ENCODE data around the gene AFF3. TPM values are rescaled to one million over a fixed set of nuclear protein-coding genes. Genes with fewer than 3 reads are reported as not detected.

AFF3 gene
- total RNA-seq, 3 donors from 2014 or later = 4.2 to 56.6 (median 5.2) TPM

- no peaks in the 10 kb centered on the region for H3K4me1 ChIP-seq (ENCODE audit: low read depth)
- H3K36me3 ChIP-seq (ENCODE audit: low read depth) = no peaks in the 10 kb centered on the region
- TF ChIP-seq CTCF (IDR thresholded peaks at IDR 0.05) = no peak
- intact Hi-C loops (cut with DNase I, micrococcal nuclease) = no loop called here
- DNase-seq (no peak), ATAC-seq (no peak)
- H3K4me3 ChIP-seq = no peak overlapping the region
- H3K9me3 ChIP-seq = no peaks in the 10 kb centered on the region
Observed at GRCh38 chr2:99981840-99982239, 160.6 kb downstream of the AFF3 start.

- no peak overlapping the region for H3K4me3 ChIP-seq
Observed at GRCh38 chr2:99980176-99980575, 162.2 kb downstream of the AFF3 start.

GRCh38 chr2:99977966-99978365 lies 164.4 kb downstream of the AFF3 start:
- no peaks in the 10 kb centered on the region for H3K4me1 ChIP-seq (ENCODE audit: low read depth)
- no peak for ATAC-seq
- TF ChIP-seq CTCF (IDR thresholded peaks at IDR 0.05) = no peak
- H3K36me3 ChIP-seq (ENCODE audit: low read depth) = no peaks in the 10 kb centered on the region
- intact Hi-C loops (cut with DNase I, micrococcal nuclease) = no loop called here
- no peaks in the 10 kb centered on the region for H3K9me3 ChIP-seq
- DNase-seq = no peak
- H3K4me3 ChIP-seq = no peak overlapping the region

More at GRCh38 chr2:99980176-99980575, 162.2 kb downstream of the AFF3 start:
- intact Hi-C loops (cut with DNase I, micrococcal nuclease) = no loop called here
- ATAC-seq (no peak), DNase-seq (no peak)
- TF ChIP-seq CTCF (IDR thresholded peaks at IDR 0.05) = no peak
- no peaks in the 10 kb centered on the region for H3K4me1 ChIP-seq (ENCODE audit: low read depth)
- H3K9me3 ChIP-seq = no peaks in the 10 kb centered on the region
- no peaks in the 10 kb centered on the region for H3K36me3 ChIP-seq (ENCODE audit: low read depth)

GRCh38 chr2:99975386-99975785 lies 167.0 kb downstream of the AFF3 start:
- Histone ChIP-seq H3K36me3 (ENCODE audit: low read depth) (no peaks in the 10 kb centered on the region), H3K4me1 (ENCODE audit: low read depth) (no peaks in the 10 kb centered on the region), H3K9me3 (no peaks in the 10 kb centered on the region), H3K4me3 (no peak overlapping the region)
- DNase-seq (no peak), ATAC-seq (no peak)
- intact Hi-C loops (cut with DNase I, micrococcal nuclease) = no loop called here
- TF ChIP-seq CTCF (IDR thresholded peaks at IDR 0.05) = no peak

GRCh38 chr2:99974682-99975375 lies 167.6 kb downstream of the AFF3 start:
- H3K9me3 ChIP-seq = no peaks in the 10 kb centered on the region
- TF ChIP-seq CTCF (IDR thresholded peaks at IDR 0.05) = no peak
- no peak overlapping the region for H3K4me3 ChIP-seq
- H3K36me3 ChIP-seq (ENCODE audit: low read depth) = no peaks in the 10 kb centered on the region
- ATAC-seq (no peak), DNase-seq (no peak)
- intact Hi-C loops (cut with DNase I, micrococcal nuclease) = no loop called here
- no peaks in the 10 kb centered on the region for H3K4me1 ChIP-seq (ENCODE audit: low read depth)

- no peak for DNase-seq
- H3K9me3 ChIP-seq = no peaks in the 10 kb centered on the region
- H3K4me3 ChIP-seq = no peak overlapping the region
- no peak for TF ChIP-seq CTCF (IDR thresholded peaks at IDR 0.05)
- no peaks in the 10 kb centered on the region for H3K36me3 ChIP-seq (ENCODE audit: low read depth)
- no peak for ATAC-seq
- no peaks in the 10 kb centered on the region for H3K4me1 ChIP-seq (ENCODE audit: low read depth)
- intact Hi-C loops (cut with DNase I, micrococcal nuclease) = no loop called here
Observed at GRCh38 chr2:99974275-99974674, 168.1 kb downstream of the AFF3 start.
